ENCODE data around the gene ZYG11B.
A peak's percentile ranks its signal among the peaks of the same experiment; 100 is the strongest.
"Not testable (repeated sequence)": the region's sequence is repeated elsewhere in the genome, so short reads cannot be mapped to it uniquely, and the experiment has no call there.

The ZYG11B gene

DNA sequence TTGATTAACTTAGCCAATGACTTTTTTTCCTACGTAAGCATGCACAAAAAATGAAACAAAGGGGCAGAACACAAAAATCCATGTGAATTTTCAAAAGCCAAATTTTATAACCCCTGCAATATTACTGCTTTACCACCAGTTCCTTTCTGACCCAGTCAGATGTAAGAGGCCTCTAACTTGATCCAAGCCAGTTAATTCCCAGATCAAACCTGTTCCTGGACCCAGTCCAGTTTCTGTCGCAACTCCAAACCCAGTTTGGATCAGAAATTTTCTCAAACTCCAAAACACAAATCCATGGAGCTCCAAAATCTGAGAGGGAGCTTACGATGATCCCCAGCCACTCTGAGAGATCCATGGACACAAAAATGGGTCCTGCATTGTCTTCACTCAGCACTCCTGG is 108.5 kb downstream of the ZYG11B start:
- Histone ChIP-seq H3K27ac (no peak overlapping the region), H3K4me3 (no peak overlapping the region)
- no peak for DNase-seq (ENCODE audit: low spot score)
- TF ChIP-seq, protein P1, sequence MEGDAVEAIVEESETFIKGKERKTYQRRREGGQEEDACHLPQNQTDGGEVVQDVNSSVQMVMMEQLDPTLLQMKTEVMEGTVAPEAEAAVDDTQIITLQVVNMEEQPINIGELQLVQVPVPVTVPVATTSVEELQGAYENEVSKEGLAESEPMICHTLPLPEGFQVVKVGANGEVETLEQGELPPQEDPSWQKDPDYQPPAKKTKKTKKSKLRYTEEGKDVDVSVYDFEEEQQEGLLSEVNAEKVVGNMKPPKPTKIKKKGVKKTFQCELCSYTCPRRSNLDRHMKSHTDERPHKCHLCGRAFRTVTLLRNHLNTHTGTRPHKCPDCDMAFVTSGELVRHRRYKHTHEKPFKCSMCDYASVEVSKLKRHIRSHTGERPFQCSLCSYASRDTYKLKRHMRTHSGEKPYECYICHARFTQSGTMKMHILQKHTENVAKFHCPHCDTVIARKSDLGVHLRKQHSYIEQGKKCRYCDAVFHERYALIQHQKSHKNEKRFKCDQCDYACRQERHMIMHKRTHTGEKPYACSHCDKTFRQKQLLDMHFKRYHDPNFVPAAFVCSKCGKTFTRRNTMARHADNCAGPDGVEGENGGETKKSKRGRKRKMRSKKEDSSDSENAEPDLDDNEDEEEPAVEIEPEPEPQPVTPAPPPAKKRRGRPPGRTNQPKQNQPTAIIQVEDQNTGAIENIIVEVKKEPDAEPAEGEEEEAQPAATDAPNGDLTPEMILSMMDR (IDR thresholded peaks at IDR 0.05): no peak

- DNase-seq (ENCODE audit: low spot score): no peak
- TF ChIP-seq, protein P1 (IDR thresholded peaks at IDR 0.05): no peak
- H3K4me3 ChIP-seq: no peak overlapping the region
- no peak overlapping the region for H3K27ac ChIP-seq
These were observed 109.8 kb downstream of the ZYG11B start for GRCh38 chr1:52836035-52836434.

- H3K27ac ChIP-seq; H3K4me3 ChIP-seq; DNase-seq (ENCODE audit: low spot score): not testable (repeated sequence)
These were observed 112.9 kb downstream of the ZYG11B start for GRCh38 chr1:52839175-52839574.

DNA sequence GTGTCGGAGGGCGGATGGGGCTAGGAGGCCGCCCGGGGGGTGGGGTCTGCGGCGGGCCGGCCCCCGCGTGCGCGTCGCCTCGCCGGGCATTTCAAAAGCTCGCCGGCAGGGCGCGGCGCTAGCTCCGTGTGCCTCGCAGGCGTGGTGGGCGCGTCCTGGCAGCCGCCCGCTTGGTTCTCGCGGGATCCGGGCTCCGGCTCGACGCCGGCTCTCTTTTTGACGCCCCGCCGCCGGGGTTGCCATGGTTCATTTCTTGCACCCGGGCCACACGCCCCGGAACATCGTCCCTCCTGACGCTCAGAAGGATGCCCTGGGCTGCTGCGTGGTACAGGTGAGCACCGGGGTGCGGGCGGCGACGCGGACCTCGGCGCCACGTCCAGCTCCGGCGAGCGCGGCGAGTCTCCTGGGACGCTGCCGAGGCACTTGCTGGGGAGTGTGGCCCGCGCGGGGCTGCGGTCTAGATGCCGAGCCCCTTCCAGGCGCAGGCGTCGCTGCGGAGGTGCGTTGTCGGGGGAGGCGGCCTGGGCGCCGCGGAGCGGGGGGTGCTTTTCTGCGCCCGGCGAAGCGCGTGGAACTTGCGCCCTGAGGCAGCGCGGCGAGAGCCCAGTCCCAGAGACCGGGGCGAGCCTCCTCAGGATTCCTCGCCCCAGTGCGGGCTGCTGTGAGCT is 116.5 kb downstream of the ZYG11B start, which contains the start of gene ZYG11A:
TSS of gene ZYG11A (plus strand) at position 118 of the 668 bp plus-strand sequence. CDS start at position 242, 124 bp downstream.
- Histone ChIP-seq H3K4me3 (peak within 1 kb of the TSS; percentile 72), H3K27ac (no peak within 1 kb of the TSS)
- no peak for DNase-seq (ENCODE audit: low spot score)
- TF ChIP-seq, protein P1 (IDR thresholded peaks at IDR 0.05): no peak

GRCh38 chr1:52845119-52845518 is 118.9 kb downstream of the ZYG11B start:
- H3K27ac ChIP-seq; DNase-seq (ENCODE audit: low spot score); H3K4me3 ChIP-seq: not testable (repeated sequence)

DNA sequence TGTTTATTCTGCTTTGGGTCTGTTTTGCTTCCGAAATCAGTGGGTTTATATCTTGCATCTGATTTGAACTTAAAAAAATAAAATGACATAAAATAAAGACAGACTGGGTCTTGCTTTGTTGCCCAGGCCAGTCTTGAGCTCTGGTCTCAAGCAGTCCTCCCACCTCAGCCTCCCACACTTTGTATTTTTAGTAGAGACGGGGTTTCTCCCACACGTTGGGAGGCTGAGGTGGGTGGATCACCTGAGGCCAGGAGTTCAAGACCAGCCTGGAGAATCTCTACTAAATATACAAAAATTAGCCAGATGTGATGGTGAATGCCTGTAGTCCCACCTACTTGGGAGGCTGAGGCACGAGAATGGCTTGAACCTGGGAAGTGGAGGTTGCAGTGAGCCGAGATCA is 122.2 kb downstream of the ZYG11B start:
- TF ChIP-seq, protein P1 (IDR thresholded peaks at IDR 0.05): no peak

GRCh38 chr1:52850951-52851350 is 124.7 kb downstream of the ZYG11B start:
- no peak for DNase-seq (ENCODE audit: low spot score)
- TF ChIP-seq, protein P1 (IDR thresholded peaks at IDR 0.05): no peak
- no peak overlapping the region for H3K4me3 ChIP-seq
- no peak overlapping the region for H3K27ac ChIP-seq

More for the DNA sequence above, 122.2 kb downstream of the ZYG11B start:
- H3K4me3 ChIP-seq: no peak overlapping the region
- DNase-seq (ENCODE audit: low spot score): no peak
- H3K27ac ChIP-seq: no peak overlapping the region

DNA sequence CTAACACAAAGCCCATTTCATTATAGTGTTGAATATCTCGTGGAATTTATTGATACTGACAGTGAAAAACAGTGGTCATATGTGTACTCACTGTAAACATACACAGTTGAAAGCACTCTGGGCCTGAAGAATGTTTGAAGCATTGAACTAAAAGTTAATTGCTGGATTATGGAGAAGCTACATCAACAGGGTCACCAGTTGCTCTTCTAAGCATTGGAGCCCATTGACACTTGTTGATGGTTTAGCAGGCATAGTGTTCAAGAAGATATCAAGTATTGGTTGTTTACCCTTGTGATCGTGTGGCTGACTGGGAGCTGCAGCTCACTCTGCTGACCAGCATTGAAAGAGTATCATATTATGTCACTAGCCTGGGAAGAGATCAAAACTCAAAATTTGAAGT is 126.6 kb downstream of the ZYG11B start:
- Histone ChIP-seq H3K4me3 (no peak overlapping the region), H3K27ac (no peak overlapping the region)
- TF ChIP-seq, protein P1 (IDR thresholded peaks at IDR 0.05): no peak
- DNase-seq (ENCODE audit: low spot score): no peak
